Stomach (tissue), 9 donors: ENCODE data around the gene SLMAP. TPM values are rescaled to one million over a fixed set of nuclear protein-coding genes. Genes with fewer than 3 reads are reported as not detected.

Experiments used
- DNase-seq, 2 donors: peaks; one replicate each; pipeline versions ENCODE4 v3.0.0 to v3.0.0-alpha.2; 2013 to 2019
- H3K27ac ChIP-seq, 5 donors: fragments of 200-600 bp in 4 of 5; sonication (generic) in 4 of 5; one replicate each; pipeline ENCODE4 v1.5.1; 2013 to 2019; ENCODE audit warnings: mild to moderate bottlenecking in 1 of 5, moderate library complexity in 1 of 5
- H3K27me3 ChIP-seq, 3 donors: fragments of 200-600 bp; sonication (generic); one replicate each; pipeline ENCODE4 v1.5.1; 2017 to 2019; ENCODE audit warnings: mixed run types in 1 of 3
- H3K36me3 ChIP-seq, 4 donors: fragments of 200-600 bp; sonication (generic); 1 replicate in 3 of 4; 2 replicates in 1 of 4; pipeline ENCODE4 v1.5.1; 2016 to 2019
- H3K4me1 ChIP-seq, 4 donors: fragments of 200-600 bp; sonication (generic); one replicate each; pipeline ENCODE4 v1.5.1; 2016 to 2019
- H3K4me3 ChIP-seq, 4 donors: fragments of 200-600 bp; sonication (generic) in 3 of 4; one replicate each; pipeline ENCODE4 v1.5.1; 2016 to 2019; ENCODE audit warnings: mild to moderate bottlenecking in 1 of 4
- H3K9me3 ChIP-seq, 4 donors: fragments of 200-600 bp; sonication (generic); one replicate each; pipeline ENCODE4 v1.5.1; 2016 to 2019
- EP300 ChIP-seq: sonication (generic); formaldehyde crosslinking; IDR thresholded peaks from one replicate; pipeline ENCODE4 v1.6.1; 2017; ENCODE audit warnings: antibody characterized with exemption
- POLR2A ChIP-seq, 4 donors: fragments of 450-650 bp; IDR thresholded peaks; one replicate each; pipeline ENCODE4 v1.6.1; 2016; ENCODE audit warnings: antibody characterized with exemption in 4 of 4, control low read depth in 2 of 4, mild to moderate bottlenecking in 1 of 4, moderate library complexity in 1 of 4
- POLR2AphosphoS5 ChIP-seq, 3 donors: sonication (generic); formaldehyde crosslinking; IDR thresholded peaks; one replicate each; pipeline ENCODE4 v1.6.1; 2016; ENCODE audit warnings: antibody characterized with exemption in 3 of 3
- WGBS, 5 donors: extraction: QIAGEN DNeasy Blood & Tissue Kit in 3 of 5; methylation state at CpG; one replicate each; pipeline versions ENCODE4 v1.1.5 to v1.1.7; 2013 to 2018; 5-methylcytosine and 5-hydroxymethylcytosine counted together
- intact Hi-C: fragments of 100-400 bp; cut with DNase I; formaldehyde crosslinking; loops from one replicate; pipeline ENCODE4 v1.15.1; 2023; ENCODE audit warnings: low total_unique reads
- polyA plus RNA-seq, 3 donors: library from polyadenylated mRNA; stranded (reverse); fragments of 200-250 nt; gene quantifications; one replicate each; pipeline ENCODE4 v1.2.3, GENCODE V29; 2013
- total RNA-seq, 5 donors: library from RNA; depleted of rRNA; stranded (reverse); fragments of >200 nt; gene quantifications; one replicate each; pipeline versions ENCODE4 v1.1.0 to v1.2.3, GENCODE V29; 2014 to 2016
- TF ChIP-seq, protein P1 (sequence below), 7 experiments: fragments of 450-650 bp in 4 of 7; fragments of 200-600 bp in 3 of 7; sonication (generic) in 3 of 7; IDR thresholded peaks; one replicate each; pipeline ENCODE4 v1.5.1; 2016 to 2019; ENCODE audit warnings: antibody characterized with exemption in 7 of 7, control low read depth in 2 of 7, mild to moderate bottlenecking in 1 of 7
- donor health status: healthy with polysubstance abuse.
- donor health status: Bipolar disorder and iron deficiency.
- donor health status: healthy.

The SLMAP gene
- total and polyA plus RNA-seq, 8 donors = 23.9 to 534 (median 133) TPM

DNA sequence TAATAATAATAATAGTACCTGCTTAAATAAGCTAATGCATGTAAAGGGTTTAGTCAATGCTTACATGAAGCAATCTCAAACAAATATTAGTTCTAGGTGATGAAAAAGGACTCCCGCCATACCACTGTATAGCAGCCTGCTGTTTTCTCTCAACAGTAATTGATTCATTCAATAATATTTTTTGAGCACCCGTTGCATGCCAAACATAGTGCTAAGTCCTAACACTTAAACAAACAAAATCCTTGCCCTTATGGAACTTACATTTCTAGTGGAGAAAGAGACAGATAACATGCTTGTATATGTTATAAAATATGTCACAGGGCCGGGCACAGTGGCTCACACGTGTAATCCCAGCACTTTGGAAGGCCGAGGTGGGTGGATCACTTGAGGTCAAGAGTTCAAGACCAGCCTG, 190.9 kb downstream of the SLMAP start:
- H3K4me3 ChIP-seq = no peak overlapping the region
- no peaks in the 10 kb centered on the region for H3K9me3 ChIP-seq
- H3K4me1 ChIP-seq = peaks cover 29 to 90% (median 67%) of the 10 kb centered on the region in 4 donors
- TF ChIP-seq, protein P1, sequence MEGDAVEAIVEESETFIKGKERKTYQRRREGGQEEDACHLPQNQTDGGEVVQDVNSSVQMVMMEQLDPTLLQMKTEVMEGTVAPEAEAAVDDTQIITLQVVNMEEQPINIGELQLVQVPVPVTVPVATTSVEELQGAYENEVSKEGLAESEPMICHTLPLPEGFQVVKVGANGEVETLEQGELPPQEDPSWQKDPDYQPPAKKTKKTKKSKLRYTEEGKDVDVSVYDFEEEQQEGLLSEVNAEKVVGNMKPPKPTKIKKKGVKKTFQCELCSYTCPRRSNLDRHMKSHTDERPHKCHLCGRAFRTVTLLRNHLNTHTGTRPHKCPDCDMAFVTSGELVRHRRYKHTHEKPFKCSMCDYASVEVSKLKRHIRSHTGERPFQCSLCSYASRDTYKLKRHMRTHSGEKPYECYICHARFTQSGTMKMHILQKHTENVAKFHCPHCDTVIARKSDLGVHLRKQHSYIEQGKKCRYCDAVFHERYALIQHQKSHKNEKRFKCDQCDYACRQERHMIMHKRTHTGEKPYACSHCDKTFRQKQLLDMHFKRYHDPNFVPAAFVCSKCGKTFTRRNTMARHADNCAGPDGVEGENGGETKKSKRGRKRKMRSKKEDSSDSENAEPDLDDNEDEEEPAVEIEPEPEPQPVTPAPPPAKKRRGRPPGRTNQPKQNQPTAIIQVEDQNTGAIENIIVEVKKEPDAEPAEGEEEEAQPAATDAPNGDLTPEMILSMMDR (IDR thresholded peaks at IDR 0.05) = no peak
- TF ChIP-seq POLR2AphosphoS5 (IDR thresholded peaks at IDR 0.05) (no peak), EP300 (no peak), POLR2A (IDR thresholded peaks at IDR 0.05) (no peak)
- no peaks in the 10 kb centered on the region for H3K36me3 ChIP-seq
- 21 to 55% (median 25%) methylated on average over 5 of the region's 5 CpGs for WGBS, 5 donors
- intact Hi-C loops = no loop called here
- H3K27me3 ChIP-seq = no peaks in the 10 kb centered on the region
- DNase-seq = peak in 1 of 2 donors; percentile 19
- H3K27ac ChIP-seq = peak overlapping the region in 2 of 5 donors; percentile 82 to 90

DNA sequence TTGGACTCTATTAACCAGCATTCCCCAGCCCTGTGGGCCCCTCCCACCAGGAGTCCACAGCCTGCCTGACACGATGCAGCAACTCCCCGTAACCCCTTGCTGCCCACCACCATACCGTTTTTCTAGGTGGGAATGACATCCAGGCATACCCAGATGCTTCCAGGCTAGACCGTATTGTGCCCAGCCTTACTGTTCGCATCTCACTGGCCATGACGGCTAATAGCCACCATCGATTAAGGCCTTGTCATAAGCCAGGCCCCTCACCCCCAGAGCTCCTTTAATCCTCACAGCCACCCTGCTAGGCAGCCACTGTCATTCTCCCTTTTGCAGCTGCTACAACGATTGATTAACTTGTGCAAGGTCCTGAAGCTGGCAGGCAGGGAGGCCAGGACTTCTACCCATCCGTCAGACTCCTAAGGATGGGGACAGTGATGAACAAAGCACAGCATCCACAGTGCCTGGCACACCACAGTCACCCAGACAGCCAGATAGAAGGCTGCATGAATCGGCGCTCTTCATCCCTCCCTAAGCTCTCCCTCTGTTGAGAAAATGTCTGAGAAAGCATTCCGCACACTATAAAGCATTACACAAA, 192.1 kb downstream of the SLMAP start:
- Histone ChIP-seq H3K27ac (peak overlapping the region in 4 of 5 donors; percentile 26 to 90 (median 84)), H3K4me3 (no peak overlapping the region)
- intact Hi-C loops = no loop called here

DNA sequence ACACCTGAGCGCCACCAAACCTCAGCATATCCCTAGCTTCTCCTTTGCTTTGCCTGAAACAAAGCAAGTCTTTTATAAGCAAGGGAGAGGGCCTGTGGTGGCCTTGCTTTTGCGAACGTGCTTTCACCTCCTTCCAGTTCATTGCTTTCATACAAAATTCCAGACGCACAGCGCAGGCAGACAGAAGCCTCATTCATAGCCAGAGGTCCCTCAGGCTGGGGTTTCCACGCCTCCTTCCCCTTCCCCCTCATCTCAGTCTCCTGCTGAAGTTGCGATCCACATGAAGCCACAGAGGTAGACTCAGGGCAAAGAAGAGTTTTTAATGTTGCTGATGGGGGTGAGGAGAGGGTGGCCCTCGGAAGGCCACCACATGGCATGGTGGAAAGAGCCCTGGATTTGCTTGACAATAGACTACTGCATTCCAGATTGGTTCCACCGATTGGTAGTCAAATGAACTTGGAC, 192.7 kb downstream of the SLMAP start:
- Histone ChIP-seq H3K36me3 (no peaks in the 10 kb centered on the region), H3K27ac (peak overlapping the region in 4 of 5 donors; percentile 26 to 90 (median 84)), H3K4me1 (peaks cover 31 to 82% (median 68%) of the 10 kb centered on the region in 4 donors), H3K4me3 (no peak overlapping the region), H3K27me3 (no peaks in the 10 kb centered on the region), H3K9me3 (no peaks in the 10 kb centered on the region)
- peak in 1 of 2 donors; percentile 80 for DNase-seq
- TF ChIP-seq POLR2AphosphoS5 (IDR thresholded peaks at IDR 0.05) = no peak
- TF ChIP-seq, protein P1 (IDR thresholded peaks at IDR 0.05) = no peak
- TF ChIP-seq EP300 = no peak
- TF ChIP-seq POLR2A (IDR thresholded peaks at IDR 0.05) = no peak
- intact Hi-C loops = no loop called here
- 63 to 76% (median 73%) methylated on average over 9 of the region's 9 CpGs for WGBS, 5 donors

More for the DNA sequence above, 192.1 kb downstream of the SLMAP start:
- Histone ChIP-seq H3K27me3 (no peaks in the 10 kb centered on the region), H3K4me1 (peaks cover 31 to 89% (median 71%) of the 10 kb centered on the region in 4 donors), H3K9me3 (no peaks in the 10 kb centered on the region), H3K36me3 (no peaks in the 10 kb centered on the region)
- peak in 1 of 2 donors; percentile 41 for DNase-seq
- no peak for TF ChIP-seq EP300
- TF ChIP-seq POLR2AphosphoS5 (IDR thresholded peaks at IDR 0.05) = no peak
- no peak for TF ChIP-seq POLR2A (IDR thresholded peaks at IDR 0.05)
- TF ChIP-seq, protein P1 (IDR thresholded peaks at IDR 0.05) = no peak
- WGBS, 5 donors = 74 to 88% (median 78%) methylated on average over 12 of the region's 12 CpGs

DNA sequence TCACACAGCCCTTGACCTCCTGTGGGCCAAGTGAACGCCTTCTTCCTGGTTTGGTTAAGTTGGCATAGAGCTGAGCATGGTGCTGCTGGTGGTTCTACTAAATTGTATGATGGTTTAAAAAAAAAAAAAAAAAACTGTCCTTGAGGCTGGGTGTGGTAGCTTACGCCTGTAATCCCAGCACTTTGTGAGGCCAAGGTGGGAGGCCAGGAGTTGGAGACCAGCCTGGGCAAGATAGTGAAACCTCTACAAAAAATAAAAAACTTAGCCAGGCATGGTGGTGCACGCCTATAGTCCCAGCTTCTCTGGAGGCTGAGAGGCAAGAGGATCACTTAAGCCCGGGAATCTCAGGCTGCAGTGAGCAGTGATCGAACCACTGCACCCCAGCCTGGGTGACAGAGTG, 193.2 kb downstream of the SLMAP start:
- H3K4me3 ChIP-seq = no peak overlapping the region
- no peak for TF ChIP-seq POLR2AphosphoS5 (IDR thresholded peaks at IDR 0.05)
- TF ChIP-seq, protein P1 (IDR thresholded peaks at IDR 0.05) = no peak
- no peak for TF ChIP-seq EP300
- no peak for TF ChIP-seq POLR2A (IDR thresholded peaks at IDR 0.05)
- no peaks in the 10 kb centered on the region for H3K27me3 ChIP-seq
- no peaks in the 10 kb centered on the region for H3K36me3 ChIP-seq
- 72 to 80% (median 74%) methylated on average over 5 of the region's 5 CpGs for WGBS, 5 donors
- intact Hi-C loops = no loop called here
- peaks cover 31 to 77% (median 63%) of the 10 kb centered on the region in 4 donors for H3K4me1 ChIP-seq
- no peaks in the 10 kb centered on the region for H3K9me3 ChIP-seq
- DNase-seq = no peak
- peak overlapping the region in 4 of 5 donors; percentile 82 to 90 (median 86) for H3K27ac ChIP-seq
